H1 (cell line): ENCODE data around the gene ARFRP1. TPM values are rescaled to one million over a fixed set of nuclear protein-coding genes. Genes with fewer than 3 reads are reported as not detected.

Experiments used
- CEBPB ChIP-seq: IDR thresholded peaks from 2 replicates; pipeline ENCODE4 v1.6.1; 2012; ENCODE audit warnings: low read depth, low read length
- CTBP2 ChIP-seq: IDR thresholded peaks from 2 replicates; pipeline ENCODE4 v1.7.0; 2011; ENCODE audit warnings: borderline replicate concordance, mild to moderate bottlenecking, moderate library complexity, mixed read lengths, low read length; ENCODE audit not compliant: insufficient read depth, insufficient read length
- KDM4A ChIP-seq: IDR thresholded peaks from one replicate; pipeline ENCODE4 v1.7.1; 2012; ENCODE audit warnings: low read depth, mild to moderate bottlenecking, moderate library complexity, low read length, inconsistent platforms; ENCODE audit not compliant: severe bottlenecking
- RAD21 ChIP-seq, 2 experiments: IDR thresholded peaks in 1 of 2; conservative IDR thresholded peaks in 1 of 2; 2 replicates each; pipeline ENCODE4 v1.6.1; 2011; ENCODE audit warnings: low read depth in 2 of 2, low read length in 2 of 2, improper control_type of control experiment in 1 of 2, inconsistent platforms in 1 of 2, mild to moderate bottlenecking in 1 of 2, moderate library complexity in 1 of 2
- RBBP5 ChIP-seq: IDR thresholded peaks from 2 replicates; pipeline ENCODE4 v1.7.1; 2012; ENCODE audit warnings: low read depth, mild to moderate bottlenecking, inconsistent platforms, low read length, moderate library complexity, borderline replicate concordance
- TCF12 ChIP-seq: IDR thresholded peaks from 2 replicates; pipeline ENCODE4 v1.6.1; 2011; ENCODE audit warnings: low read depth, mild to moderate bottlenecking, low read length
- polyA plus RNA-seq, 7 experiments: library from polyadenylated mRNA; depleted of rRNA in 3 of 7; stranded (reverse) in 5 of 7; unstranded in 2 of 7; fragments of >200 nt in 5 of 7; fragments of 200-250 nt in 2 of 7; gene quantifications; 1 replicate in 5 of 7; 2 replicates in 1 of 7; 4 replicates in 1 of 7; pipeline versions ENCODE4 v1.2.1 to v1.2.3, GENCODE V29; 2011 to 2013; ENCODE audit warnings: missing spikeins in 2 of 7, mixed read lengths in 2 of 7
- total RNA-seq: library from RNA; stranded (reverse); fragmentation: NEBNext Ultra II Directional; extraction: Animal tissue kit (Norgen Biotek cat#: 25700); gene quantifications from 2 replicates; pipeline ENCODE4 v1.2.1, GENCODE V29; 2021

The ARFRP1 gene
- total and polyA plus RNA-seq, 2 of the 8 experiments (the other 6 are each of a cell fraction or from before 2014, with no cell fraction given) = 12.9 to 22.9 TPM

GRCh38 chr20:63656451-63656850 is 51.3 kb downstream of the ARFRP1 start (continued):
- TF ChIP-seq KDM4A (no peak), CEBPB (no peak), RAD21 (IDR thresholded peaks at IDR 0.05 in 1 of 2, conservative IDR thresholded peaks at IDR 0.05 in 1 of 2; ENCODE audit: low read depth in 2 of 2, low read length in 2 of 2) (no peak), RBBP5 (no peak), TCF12 (no peak), CTBP2 (no peak)
